Measurements from ENCODE around the gene NDUFC1. TPM values are rescaled to one million over a fixed set of nuclear protein-coding genes. Genes with fewer than 3 reads are reported as not detected.

The NDUFC1 gene
- polyA plus RNA-seq (33.1 to 52.1 TPM (median 43.1 TPM) in 3 replicates), polyA minus RNA-seq (4.8 to 11.7 TPM (median 9.9 TPM) in 3 replicates)
- polyA plus RNA-seq (2011; ENCODE audit: low read depth): 43.3 TPM
- 48.0 and 52.4 TPM in 2 replicates for polyA plus RNA-seq (2011; cell fraction: cytosol; rRNA removed)
- polyA plus RNA-seq (2011; cell fraction: nucleus; rRNA removed): 13.9 and 20.3 TPM in 2 replicates
- polyA plus RNA-seq (2012; ENCODE audit: low replicate concordance): 64.6 and 91.6 TPM in 2 replicates
- 47.6 TPM for polyA minus RNA-seq (2011; cell fraction: cytosol; rRNA and poly(A)+ RNA removed)
- polyA minus RNA-seq (2011; cell fraction: nucleus; rRNA and poly(A)+ RNA removed): 5.0 and 6.3 TPM in 2 replicates

- H4K20me1 ChIP-seq (ENCODE audit: control insufficient read depth, extremely low read depth, insufficient read depth, low read length): no peaks in the 10 kb centered on the region
- dilution Hi-C loops (cut with MboI; ENCODE audit: extremely low pct_ligation_motif_present, low sequenced_read_pairs): no loop called here
These were observed at the start of gene NDUFC1 for GRCh38 chr4:139301821-139302611. Gene NDUFC1, minus strand, starts transcription at chr4:139302477. Its CDS starts 6,679 bp downstream, at chr4:139295798.

GRCh38 chr4:139337612-139338011 is 35.3 kb upstream of the NDUFC1 start:
- dilution Hi-C loops (cut with MboI; ENCODE audit: extremely low pct_ligation_motif_present, low sequenced_read_pairs): no loop called here
- Histone ChIP-seq H3K27me3 (ENCODE audit: control insufficient read depth, extremely low read depth, insufficient read depth, low read length) (no peaks in the 10 kb centered on the region), H3K9me3 (ENCODE audit: control insufficient read depth, low read depth, low read length) (no peaks in the 10 kb centered on the region), H3K27ac (ENCODE audit: control insufficient read depth, insufficient read depth, low read length) (no peak overlapping the region), H3K4me3 (ENCODE audit: control insufficient read depth in 2 of 3, extremely low read depth in 1 of 3, insufficient read depth in 2 of 3, low read depth in 1 of 3, low read length in 3 of 3) (no peak overlapping the region), H3K4me1 (ENCODE audit: control insufficient read depth, extremely low read depth, insufficient read depth, low read length) (peaks cover 7% of the 10 kb centered on the region), H2AFZ (ENCODE audit: control insufficient read depth, low read length) (no peak overlapping the region), H3K79me2 (ENCODE audit: control insufficient read depth, insufficient read depth, low read length) (peaks cover 50% of the 10 kb centered on the region), H3K9me1 (ENCODE audit: control insufficient read depth, extremely low read depth, insufficient read depth, low read length) (no peaks in the 10 kb centered on the region), H3K9ac (ENCODE audit: control insufficient read depth, extremely low read depth, insufficient read depth, low read length) (no peak overlapping the region), H4K20me1 (ENCODE audit: control insufficient read depth, extremely low read depth, insufficient read depth, low read length) (peaks cover 2% of the 10 kb centered on the region), H3K36me3 (ENCODE audit: control insufficient read depth in 2 of 2, extremely low read depth in 1 of 2, insufficient read depth in 2 of 2, low read length in 2 of 2) (peaks cover 6 to 9% of the 10 kb centered on the region in 2 experiments), H3K4me2 (ENCODE audit: control insufficient read depth, extremely low read depth, insufficient read depth, low read depth, low read length) (no peak overlapping the region)
- no peak for DNase-seq (ENCODE audit: low read depth, low spot score)
- FAIRE-seq: no peak
- TF ChIP-seq EZH2 (IDR thresholded peaks at IDR 0.05; ENCODE audit: low read length) (no peak), CTCF (optimal IDR thresholded peaks at IDR 0.05 in 1 of 3, IDR thresholded peaks at IDR 0.05 in 1 of 3, conservative IDR thresholded peaks at IDR 0.05 in 1 of 3; ENCODE audit: extremely low read depth in 1 of 3, insufficient read depth in 2 of 3, low read length in 3 of 3) (no peak)

More at GRCh38 chr4:139301821-139302611, at the start of gene NDUFC1:
- Histone ChIP-seq H3K9me1 (ENCODE audit: control insufficient read depth, extremely low read depth, insufficient read depth, low read length) (no peaks in the 10 kb centered on the region), H3K4me3 (ENCODE audit: control insufficient read depth in 2 of 3, extremely low read depth in 1 of 3, insufficient read depth in 2 of 3, low read depth in 1 of 3, low read length in 3 of 3) (peak within 1 kb of the TSS; percentile 86 to 93 (median 91)), H3K36me3 (ENCODE audit: control insufficient read depth in 2 of 2, extremely low read depth in 1 of 2, insufficient read depth in 2 of 2, low read length in 2 of 2) (peaks cover 1 to 4% of the 10 kb centered on the region in 2 experiments), H3K27ac (ENCODE audit: control insufficient read depth, insufficient read depth, low read length) (peak within 1 kb of the TSS; percentile 95), H3K27me3 (ENCODE audit: control insufficient read depth, extremely low read depth, insufficient read depth, low read length) (no peaks in the 10 kb centered on the region), H3K9me3 (ENCODE audit: control insufficient read depth, low read depth, low read length) (no peaks in the 10 kb centered on the region), H3K4me1 (ENCODE audit: control insufficient read depth, extremely low read depth, insufficient read depth, low read length) (peaks cover 29% of the 10 kb centered on the region), H3K79me2 (ENCODE audit: control insufficient read depth, insufficient read depth, low read length) (peaks cover 56% of the 10 kb centered on the region), H3K9ac (ENCODE audit: control insufficient read depth, extremely low read depth, insufficient read depth, low read length) (peak within 1 kb of the TSS; percentile 95), H2AFZ (ENCODE audit: control insufficient read depth, low read length) (peak within 1 kb of the TSS; percentile 92), H3K4me2 (ENCODE audit: control insufficient read depth, extremely low read depth, insufficient read depth, low read depth, low read length) (peak within 1 kb of the TSS; percentile 83)
- no peak for DNase-seq (ENCODE audit: low read depth, low spot score)
- no peak for TF ChIP-seq EZH2 (IDR thresholded peaks at IDR 0.05; ENCODE audit: low read length)
- peak; percentile 22 to 44 (median 26) for TF ChIP-seq CTCF (optimal IDR thresholded peaks at IDR 0.05 in 1 of 3, IDR thresholded peaks at IDR 0.05 in 1 of 3, conservative IDR thresholded peaks at IDR 0.05 in 1 of 3; ENCODE audit: extremely low read depth in 1 of 3, insufficient read depth in 2 of 3, low read length in 3 of 3)
- FAIRE-seq: no peak

Data from keratinocyte (primary cell).